ENCODE measurements around the gene COQ8A.

The COQ8A gene

DNA sequence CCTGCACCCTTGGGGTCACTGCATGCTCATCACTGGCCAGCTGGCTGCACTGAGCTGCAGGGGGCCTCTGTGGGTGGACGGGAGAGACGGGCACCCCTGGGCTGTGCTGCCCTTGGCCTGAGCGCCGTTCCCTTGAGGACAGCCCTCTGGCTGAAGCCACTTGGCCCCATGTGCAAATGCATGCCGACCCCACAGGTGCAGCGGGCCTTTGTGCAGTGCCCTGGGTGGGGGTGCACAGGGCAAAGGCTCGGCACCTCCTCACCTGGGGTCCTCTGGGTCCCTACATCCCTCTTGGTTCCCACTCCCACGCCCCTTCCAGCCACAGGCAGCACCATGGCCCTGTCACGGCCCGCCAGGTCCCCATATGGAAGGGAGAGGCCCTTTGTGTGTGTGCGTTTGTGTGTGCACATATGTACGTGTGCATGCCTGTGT lies 41.3 kb downstream of the COQ8A start:
- H3K9me3 Mint-ChIP-seq, result no peaks in the 10 kb centered on the region
- peaks cover 6% of the 10 kb centered on the region for H3K36me3 Mint-ChIP-seq (ENCODE audit: low read depth)
- H3K4me3 Mint-ChIP-seq, result no peak overlapping the region
- no peak overlapping the region for H3K27ac Mint-ChIP-seq
- no peak for DNase-seq
- TF ChIP-seq, protein P1, sequence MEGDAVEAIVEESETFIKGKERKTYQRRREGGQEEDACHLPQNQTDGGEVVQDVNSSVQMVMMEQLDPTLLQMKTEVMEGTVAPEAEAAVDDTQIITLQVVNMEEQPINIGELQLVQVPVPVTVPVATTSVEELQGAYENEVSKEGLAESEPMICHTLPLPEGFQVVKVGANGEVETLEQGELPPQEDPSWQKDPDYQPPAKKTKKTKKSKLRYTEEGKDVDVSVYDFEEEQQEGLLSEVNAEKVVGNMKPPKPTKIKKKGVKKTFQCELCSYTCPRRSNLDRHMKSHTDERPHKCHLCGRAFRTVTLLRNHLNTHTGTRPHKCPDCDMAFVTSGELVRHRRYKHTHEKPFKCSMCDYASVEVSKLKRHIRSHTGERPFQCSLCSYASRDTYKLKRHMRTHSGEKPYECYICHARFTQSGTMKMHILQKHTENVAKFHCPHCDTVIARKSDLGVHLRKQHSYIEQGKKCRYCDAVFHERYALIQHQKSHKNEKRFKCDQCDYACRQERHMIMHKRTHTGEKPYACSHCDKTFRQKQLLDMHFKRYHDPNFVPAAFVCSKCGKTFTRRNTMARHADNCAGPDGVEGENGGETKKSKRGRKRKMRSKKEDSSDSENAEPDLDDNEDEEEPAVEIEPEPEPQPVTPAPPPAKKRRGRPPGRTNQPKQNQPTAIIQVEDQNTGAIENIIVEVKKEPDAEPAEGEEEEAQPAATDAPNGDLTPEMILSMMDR (IDR thresholded peaks at IDR 0.05), result no peak
- peaks cover 12% of the 10 kb centered on the region for H3K4me1 Mint-ChIP-seq
- no peaks in the 10 kb centered on the region for H3K27me3 Mint-ChIP-seq (ENCODE audit: low read depth, poor library complexity)

DNA sequence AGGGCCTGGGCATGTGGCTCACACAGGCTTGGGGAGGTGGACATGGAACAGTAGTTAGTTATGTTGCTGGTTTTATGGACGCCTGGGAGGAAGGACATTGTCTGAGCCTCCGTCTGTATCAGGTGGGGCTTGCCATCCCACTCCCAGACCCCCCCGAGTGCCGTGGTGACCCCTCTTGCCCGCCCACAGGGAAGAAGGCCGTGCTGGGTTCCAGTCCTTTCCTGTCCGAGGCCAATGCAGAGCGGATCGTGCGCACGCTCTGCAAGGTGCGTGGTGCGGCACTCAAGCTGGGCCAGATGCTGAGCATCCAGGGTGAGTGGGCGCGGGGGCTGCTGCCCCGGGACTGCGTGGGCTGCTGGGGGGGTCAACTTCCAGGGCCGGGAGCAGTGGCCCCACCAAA lies 41.7 kb downstream of the COQ8A start:
- no peaks in the 10 kb centered on the region for H3K27me3 Mint-ChIP-seq (ENCODE audit: low read depth, poor library complexity)
- H3K36me3 Mint-ChIP-seq (ENCODE audit: low read depth), result peaks cover 10% of the 10 kb centered on the region
- peaks cover 16% of the 10 kb centered on the region for H3K4me1 Mint-ChIP-seq
- H3K9me3 Mint-ChIP-seq, result no peaks in the 10 kb centered on the region
- no peak for DNase-seq
- H3K4me3 Mint-ChIP-seq, result no peak overlapping the region
- no peak overlapping the region for H3K27ac Mint-ChIP-seq
- TF ChIP-seq, protein P1 (IDR thresholded peaks at IDR 0.05), result no peak

DNA sequence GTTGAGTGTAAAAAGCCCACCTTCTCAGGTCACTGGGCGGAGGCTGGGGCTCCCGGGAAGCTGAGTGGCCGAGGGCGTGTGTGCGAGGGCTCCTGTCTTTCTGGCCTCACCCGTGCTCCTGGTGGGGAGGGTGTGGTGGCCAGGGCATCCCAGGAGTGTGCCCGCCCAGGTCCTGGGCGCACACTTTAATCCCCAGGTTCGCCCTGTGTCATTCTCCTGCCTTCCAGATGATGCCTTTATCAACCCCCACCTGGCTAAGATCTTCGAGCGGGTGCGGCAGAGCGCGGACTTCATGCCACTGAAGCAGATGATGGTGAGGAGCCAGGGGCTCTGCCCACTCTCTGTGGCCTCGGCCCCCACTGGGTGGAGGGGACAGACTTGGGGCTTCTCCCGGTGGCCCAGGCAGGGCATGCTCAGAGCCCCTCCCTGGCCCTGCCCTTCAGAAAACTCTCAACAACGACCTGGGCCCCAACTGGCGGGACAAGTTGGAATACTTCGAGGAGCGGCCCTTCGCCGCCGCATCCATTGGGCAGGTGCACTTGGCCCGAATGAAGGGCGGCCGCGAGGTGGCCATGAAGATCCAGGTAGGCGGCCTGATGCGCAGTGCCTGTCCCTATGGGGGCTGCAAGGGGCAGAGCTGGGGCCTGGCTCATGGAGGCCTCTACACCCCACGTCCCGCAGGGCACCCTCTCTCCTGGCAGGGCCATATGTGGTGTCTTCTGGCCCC lies 42.5 kb downstream of the COQ8A start:
- no peaks in the 10 kb centered on the region for H3K9me3 Mint-ChIP-seq
- DNase-seq, result no peak
- peaks cover 18% of the 10 kb centered on the region for H3K36me3 Mint-ChIP-seq (ENCODE audit: low read depth)
- H3K27me3 Mint-ChIP-seq (ENCODE audit: low read depth, poor library complexity), result no peaks in the 10 kb centered on the region
- TF ChIP-seq, protein P1 (IDR thresholded peaks at IDR 0.05), result no peak
- no peak overlapping the region for H3K27ac Mint-ChIP-seq
- peaks cover 23% of the 10 kb centered on the region for H3K4me1 Mint-ChIP-seq
- no peak overlapping the region for H3K4me3 Mint-ChIP-seq

DNA sequence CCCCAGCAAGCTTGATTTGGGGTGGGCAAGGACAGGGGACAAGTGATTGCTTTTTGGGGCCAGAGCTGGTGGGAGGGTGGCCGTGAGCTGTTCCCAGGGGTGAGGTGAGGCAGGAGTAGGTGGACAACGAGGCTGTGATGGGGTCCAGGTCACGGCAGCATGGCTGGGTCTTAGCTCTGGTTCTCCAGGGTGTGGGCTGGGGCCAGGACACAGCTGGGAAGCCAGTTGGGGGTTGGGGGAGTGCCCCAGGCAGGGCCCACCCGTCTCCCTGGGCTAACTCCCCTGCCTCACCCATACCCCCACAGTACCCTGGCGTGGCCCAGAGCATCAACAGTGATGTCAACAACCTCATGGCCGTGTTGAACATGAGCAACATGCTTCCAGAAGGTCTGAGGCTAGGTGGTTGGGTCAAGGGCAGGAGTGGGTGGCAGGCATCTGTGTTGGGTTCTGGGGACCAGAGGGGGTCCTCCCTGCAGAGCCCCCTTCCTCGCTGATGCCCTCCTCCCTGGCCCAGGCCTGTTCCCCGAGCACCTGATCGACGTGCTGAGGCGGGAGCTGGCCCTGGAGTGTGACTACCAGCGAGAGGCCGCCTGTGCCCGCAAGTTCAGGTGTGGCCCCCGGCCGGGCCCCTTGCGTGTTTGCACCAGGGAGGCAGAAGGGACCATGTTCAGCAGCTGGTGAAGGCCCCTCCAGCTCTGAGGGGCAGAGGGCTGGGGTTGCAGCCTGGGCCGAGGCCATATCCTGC lies 43.3 kb downstream of the COQ8A start:
- no peaks in the 10 kb centered on the region for H3K27me3 Mint-ChIP-seq (ENCODE audit: low read depth, poor library complexity)
- TF ChIP-seq, protein P1 (IDR thresholded peaks at IDR 0.05), result no peak
- H3K9me3 Mint-ChIP-seq, result no peaks in the 10 kb centered on the region
- peaks cover 19% of the 10 kb centered on the region for H3K36me3 Mint-ChIP-seq (ENCODE audit: low read depth)
- H3K4me1 Mint-ChIP-seq, result peaks cover 29% of the 10 kb centered on the region
- no peak overlapping the region for H3K4me3 Mint-ChIP-seq
- no peak overlapping the region for H3K27ac Mint-ChIP-seq
- no peak for DNase-seq

DNA sequence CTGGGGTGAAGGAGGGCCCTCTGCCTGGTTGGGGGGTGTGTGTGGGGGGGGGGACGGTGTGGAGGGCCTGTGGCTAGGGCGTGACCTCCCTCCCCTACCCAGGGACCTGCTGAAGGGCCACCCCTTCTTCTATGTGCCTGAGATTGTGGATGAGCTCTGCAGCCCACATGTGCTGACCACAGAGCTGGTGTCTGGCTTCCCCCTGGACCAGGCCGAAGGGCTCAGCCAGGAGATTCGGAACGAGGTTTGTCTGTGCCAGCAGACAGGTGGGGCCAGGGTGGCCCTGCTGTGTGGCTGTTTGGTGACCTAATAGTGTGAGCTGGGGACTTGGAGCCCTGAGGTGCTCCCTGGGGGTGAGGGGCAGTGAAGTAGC lies 43.9 kb downstream of the COQ8A start:
- H3K27ac Mint-ChIP-seq, result peak overlapping the region; percentile 90
- H3K27me3 Mint-ChIP-seq (ENCODE audit: low read depth, poor library complexity), result no peaks in the 10 kb centered on the region
- DNase-seq, result no peak
- H3K36me3 Mint-ChIP-seq (ENCODE audit: low read depth), result peaks cover 19% of the 10 kb centered on the region
- TF ChIP-seq, protein P1 (IDR thresholded peaks at IDR 0.05), result no peak
- H3K9me3 Mint-ChIP-seq, result no peaks in the 10 kb centered on the region
- H3K4me1 Mint-ChIP-seq, result peaks cover 35% of the 10 kb centered on the region
- H3K4me3 Mint-ChIP-seq, result no peak overlapping the region
